ENCODE measurements around the gene DNAH1. TPM values are rescaled to one million over a fixed set of nuclear protein-coding genes. Genes with fewer than 3 reads are reported as not detected.

The DNAH1 gene
- total RNA-seq, 1 donor from 2014 or later: 7.3 TPM

DNA sequence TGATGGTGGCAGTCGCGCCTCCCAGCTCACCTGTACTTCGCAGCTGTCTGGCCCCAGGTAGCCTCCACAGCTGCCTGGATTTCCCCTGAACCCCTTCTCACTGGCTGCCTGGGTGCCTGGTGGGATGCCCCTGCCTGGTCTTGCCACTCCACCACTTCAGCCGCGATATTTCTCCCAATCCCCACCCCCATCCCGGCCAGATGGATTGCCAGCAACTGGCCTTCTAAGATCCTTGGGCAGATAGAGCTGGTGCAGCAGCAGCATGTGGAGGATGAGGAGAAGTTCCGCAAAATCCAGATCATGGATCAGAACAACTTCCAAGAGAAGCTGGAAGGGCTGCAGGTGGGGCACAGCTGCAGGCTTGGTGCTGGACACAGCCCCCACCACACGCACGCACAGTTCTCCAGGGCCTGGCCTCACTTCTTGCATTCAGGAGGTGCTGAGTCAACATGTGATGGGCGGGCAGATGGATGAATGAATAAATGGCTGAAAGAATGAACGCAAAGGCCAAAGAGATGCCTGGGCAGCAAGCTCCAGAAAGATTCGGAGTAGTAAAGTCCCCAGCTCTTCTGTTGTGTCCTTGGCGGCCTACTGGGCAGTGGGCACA is 35.7 kb downstream of the DNAH1 start:
- Mint-ChIP-seq H3K4me3 (no peak overlapping the region), H3K36me3 (no peaks in the 10 kb centered on the region), H3K27ac (no peak overlapping the region), H3K27me3 (no peaks in the 10 kb centered on the region), H3K4me1 (ENCODE audit: unreplicated experiment) (peaks cover 3% of the 10 kb centered on the region), H3K9me3 (no peaks in the 10 kb centered on the region)
- TF ChIP-seq, protein P1, sequence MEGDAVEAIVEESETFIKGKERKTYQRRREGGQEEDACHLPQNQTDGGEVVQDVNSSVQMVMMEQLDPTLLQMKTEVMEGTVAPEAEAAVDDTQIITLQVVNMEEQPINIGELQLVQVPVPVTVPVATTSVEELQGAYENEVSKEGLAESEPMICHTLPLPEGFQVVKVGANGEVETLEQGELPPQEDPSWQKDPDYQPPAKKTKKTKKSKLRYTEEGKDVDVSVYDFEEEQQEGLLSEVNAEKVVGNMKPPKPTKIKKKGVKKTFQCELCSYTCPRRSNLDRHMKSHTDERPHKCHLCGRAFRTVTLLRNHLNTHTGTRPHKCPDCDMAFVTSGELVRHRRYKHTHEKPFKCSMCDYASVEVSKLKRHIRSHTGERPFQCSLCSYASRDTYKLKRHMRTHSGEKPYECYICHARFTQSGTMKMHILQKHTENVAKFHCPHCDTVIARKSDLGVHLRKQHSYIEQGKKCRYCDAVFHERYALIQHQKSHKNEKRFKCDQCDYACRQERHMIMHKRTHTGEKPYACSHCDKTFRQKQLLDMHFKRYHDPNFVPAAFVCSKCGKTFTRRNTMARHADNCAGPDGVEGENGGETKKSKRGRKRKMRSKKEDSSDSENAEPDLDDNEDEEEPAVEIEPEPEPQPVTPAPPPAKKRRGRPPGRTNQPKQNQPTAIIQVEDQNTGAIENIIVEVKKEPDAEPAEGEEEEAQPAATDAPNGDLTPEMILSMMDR (conservative IDR thresholded peaks at IDR 0.05): no peak
- no peak for DNase-seq (ENCODE audit: extremely low spot score, unreplicated experiment)

DNA sequence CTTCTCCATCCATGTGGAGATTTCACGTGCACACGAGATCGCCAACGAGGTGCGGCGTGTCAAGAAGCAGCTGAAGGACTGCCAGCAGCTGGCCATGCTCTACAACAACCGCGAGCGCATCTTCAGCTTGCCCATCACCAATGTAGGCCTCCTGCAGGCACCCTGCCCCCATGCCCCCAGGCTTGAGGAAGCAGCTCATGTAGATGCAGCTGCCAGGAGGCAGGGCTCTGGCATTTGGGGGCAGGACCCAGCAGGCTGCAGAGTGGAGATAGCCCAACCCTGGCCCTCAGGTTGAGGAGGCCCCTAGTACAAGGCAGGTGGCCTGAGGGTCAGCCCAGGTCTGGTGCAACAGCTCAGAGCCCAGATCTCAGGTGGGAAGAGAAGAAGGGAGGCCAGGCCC is 36.4 kb downstream of the DNAH1 start:
- H3K27ac Mint-ChIP-seq: no peak overlapping the region
- H3K4me3 Mint-ChIP-seq: no peak overlapping the region
- H3K4me1 Mint-ChIP-seq (ENCODE audit: unreplicated experiment): peaks cover 3% of the 10 kb centered on the region
- DNase-seq (ENCODE audit: extremely low spot score, unreplicated experiment): no peak
- no peaks in the 10 kb centered on the region for H3K9me3 Mint-ChIP-seq
- TF ChIP-seq, protein P1 (conservative IDR thresholded peaks at IDR 0.05): no peak
- H3K27me3 Mint-ChIP-seq: no peaks in the 10 kb centered on the region
- H3K36me3 Mint-ChIP-seq: no peaks in the 10 kb centered on the region

DNA sequence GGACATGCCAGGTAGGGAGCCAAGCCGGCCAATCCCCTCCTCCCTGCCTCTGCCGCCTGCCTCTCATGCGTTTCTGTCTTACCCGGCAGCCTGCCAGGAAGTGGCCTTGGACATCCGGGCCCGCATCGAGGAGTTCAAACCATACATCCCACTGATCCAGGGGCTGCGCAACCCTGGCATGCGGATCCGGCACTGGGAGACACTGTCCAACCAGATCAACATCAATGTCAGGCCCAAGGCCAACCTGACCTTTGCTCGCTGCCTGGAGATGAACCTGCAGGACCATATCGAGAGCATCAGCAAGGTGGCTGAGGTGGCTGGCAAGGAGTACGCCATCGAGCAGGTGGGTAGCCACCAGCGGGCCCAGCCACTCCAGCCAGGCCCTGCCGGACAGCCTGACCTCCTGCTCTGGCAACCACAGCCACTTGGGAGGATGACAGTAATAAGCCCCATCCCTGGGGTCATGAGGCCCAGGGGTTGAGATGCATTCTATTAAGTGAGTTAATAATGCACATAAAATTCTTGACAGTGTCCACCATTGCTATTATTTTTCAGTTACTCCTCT is 37.3 kb downstream of the DNAH1 start:
- no peak overlapping the region for H3K4me3 Mint-ChIP-seq
- H3K27me3 Mint-ChIP-seq: no peaks in the 10 kb centered on the region
- H3K9me3 Mint-ChIP-seq: no peaks in the 10 kb centered on the region
- no peaks in the 10 kb centered on the region for H3K36me3 Mint-ChIP-seq
- no peak for DNase-seq (ENCODE audit: extremely low spot score, unreplicated experiment)
- peaks cover under 1% of the 10 kb centered on the region for H3K4me1 Mint-ChIP-seq (ENCODE audit: unreplicated experiment)
- no peak overlapping the region for H3K27ac Mint-ChIP-seq
- TF ChIP-seq, protein P1 (conservative IDR thresholded peaks at IDR 0.05): no peak

DNA sequence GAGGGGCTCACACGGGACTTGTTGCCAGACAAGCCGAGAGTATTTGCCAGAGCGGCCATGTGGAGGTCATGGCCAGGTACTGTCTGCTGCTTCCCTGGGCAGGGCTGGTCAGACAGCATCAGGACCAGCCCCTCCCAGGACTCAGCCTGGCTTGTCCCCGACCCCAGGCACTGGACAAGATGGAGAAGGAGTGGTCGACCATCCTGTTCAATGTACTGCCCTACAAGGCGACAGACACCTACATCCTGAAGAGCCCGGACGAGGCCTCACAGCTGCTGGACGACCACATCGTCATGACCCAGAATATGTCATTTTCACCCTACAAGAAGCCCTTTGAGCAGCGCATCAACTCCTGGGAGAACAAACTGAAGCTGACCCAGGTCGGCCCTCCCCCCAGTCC is 38.6 kb downstream of the DNAH1 start:
- Mint-ChIP-seq H3K27me3 (no peaks in the 10 kb centered on the region), H3K4me1 (ENCODE audit: unreplicated experiment) (no peaks in the 10 kb centered on the region), H3K9me3 (no peaks in the 10 kb centered on the region), H3K4me3 (no peak overlapping the region), H3K27ac (no peak overlapping the region), H3K36me3 (no peaks in the 10 kb centered on the region)
- TF ChIP-seq, protein P1 (conservative IDR thresholded peaks at IDR 0.05): no peak
- DNase-seq (ENCODE audit: extremely low spot score, unreplicated experiment): no peak

DNA sequence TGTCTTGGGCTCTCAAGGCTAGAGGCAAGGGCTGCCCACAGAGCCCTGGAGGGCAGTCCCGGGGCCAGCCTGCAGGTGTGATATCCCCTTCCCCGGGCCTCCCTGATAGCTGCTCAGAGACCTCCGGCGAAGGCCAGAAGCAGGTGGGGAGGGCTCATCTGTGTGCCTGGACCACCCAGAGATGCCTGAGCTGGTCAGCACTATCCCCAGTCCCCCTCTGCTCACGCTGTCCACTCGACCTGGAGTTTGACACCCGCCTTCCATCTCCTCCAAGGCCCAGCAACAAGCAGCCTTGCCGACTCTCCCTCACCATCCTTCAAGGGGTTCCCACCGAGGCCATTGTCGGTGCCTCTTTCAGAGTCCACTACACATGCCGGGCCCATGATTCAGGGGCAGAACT is 39.4 kb downstream of the DNAH1 start:
- H3K36me3 Mint-ChIP-seq: no peaks in the 10 kb centered on the region
- no peak for DNase-seq (ENCODE audit: extremely low spot score, unreplicated experiment)
- no peak overlapping the region for H3K4me3 Mint-ChIP-seq
- H3K27ac Mint-ChIP-seq: no peak overlapping the region
- no peaks in the 10 kb centered on the region for H3K4me1 Mint-ChIP-seq (ENCODE audit: unreplicated experiment)
- no peaks in the 10 kb centered on the region for H3K9me3 Mint-ChIP-seq
- no peaks in the 10 kb centered on the region for H3K27me3 Mint-ChIP-seq
- TF ChIP-seq, protein P1 (conservative IDR thresholded peaks at IDR 0.05): no peak

Data from type B pancreatic cell (in vitro differentiated cells).